GM12865 (cell line): ENCODE results near the gene CXCR6.

Experiments used
- DNase-seq: peaks from one replicate; pipeline ENCODE4 v3.0.0; 2010; ENCODE audit warnings: low read depth
- H3K4me3 ChIP-seq: 2 replicates; pipeline ENCODE4 v1.5.1; 2011; ENCODE audit warnings: mild to moderate bottlenecking, low read depth, low read length, control low read depth
- CTCF ChIP-seq: IDR thresholded peaks from 2 replicates; pipeline ENCODE4 v1.5.1; 2011; ENCODE audit warnings: low read length, control low read depth, low read depth, inconsistent platforms; ENCODE audit not compliant: insufficient read depth; ENCODE audit errors: missing control alignments

The CXCR6 gene

GRCh38 chr3:45986303-45986982, 43.2 kb downstream of the CXCR6 start:
- no peak for TF ChIP-seq CTCF
- no peak overlapping the region for H3K4me3 ChIP-seq
- DNase-seq = no peak

GRCh38 chr3:45987368-45988291, 44.4 kb downstream of the CXCR6 start:
- no peak for DNase-seq
- TF ChIP-seq CTCF = no peak
- no peak overlapping the region for H3K4me3 ChIP-seq

GRCh38 chr3:45988362-45988761, 45.1 kb downstream of the CXCR6 start:
- DNase-seq = no peak
- no peak for TF ChIP-seq CTCF
- H3K4me3 ChIP-seq = no peak overlapping the region

GRCh38 chr3:45988804-45989203, 45.5 kb downstream of the CXCR6 start:
- H3K4me3 ChIP-seq = no peak overlapping the region
- TF ChIP-seq CTCF = no peak
- no peak for DNase-seq

- DNase-seq = no peak
- H3K4me3 ChIP-seq = no peak overlapping the region
- TF ChIP-seq CTCF = no peak
Observed at GRCh38 chr3:45990181-45990580, 46.9 kb downstream of the CXCR6 start.

- no peak overlapping the region for H3K4me3 ChIP-seq
- no peak for DNase-seq
- no peak for TF ChIP-seq CTCF
Observed at GRCh38 chr3:45991341-45991740, 48.1 kb downstream of the CXCR6 start.
